ENCODE results near the gene GNG14.

GNG14 gene

DNA sequence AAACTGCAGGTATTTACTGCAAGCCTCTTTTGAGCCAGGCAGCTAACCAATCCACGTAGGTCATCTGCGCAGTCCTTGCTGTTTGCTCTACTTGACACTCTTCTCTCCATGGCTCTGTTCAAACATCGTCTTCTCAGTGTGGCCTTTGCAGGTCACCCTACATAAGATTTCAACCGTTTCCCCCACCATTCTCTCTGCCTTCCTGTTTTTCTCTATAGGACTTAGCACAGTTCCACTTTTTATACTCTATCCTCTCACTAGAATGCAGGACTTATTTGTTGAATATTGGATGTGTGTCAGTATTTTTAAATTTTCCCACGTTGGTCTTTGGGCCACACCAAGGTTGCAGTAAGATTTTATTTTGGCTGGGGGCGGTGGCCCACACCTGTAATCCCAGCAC is 10.3 kb downstream of the GNG14 start:
- Histone ChIP-seq H3K4me2 (peak overlapping the region; percentile 88; the same call in 1 of the 2 replicates), H3K79me2 (ENCODE audit: insufficient read depth, low read depth) (no peaks in the 10 kb centered on the region), H3K9ac (no peak overlapping the region), H3K36me3 (ENCODE audit: insufficient read depth) (no peaks in the 10 kb centered on the region; the same call in 1 of the 2 replicates), H3K27me3 (ENCODE audit: insufficient read depth, low read depth) (no peaks in the 10 kb centered on the region), H3K27ac (no peak overlapping the region), H2AFZ (ENCODE audit: low read depth) (no peak overlapping the region), H3K4me3 (IDR thresholded peaks at IDR 0.05; ENCODE audit: insufficient read depth, low read depth, low read length) (no peak overlapping the region), H3K4me1 (ENCODE audit: low read depth, poor library complexity, severe bottlenecking) (peaks cover 33% of the 10 kb centered on the region), H4K20me1 (ENCODE audit: insufficient read depth) (no peaks in the 10 kb centered on the region)
- TF ChIP-seq, protein P1, sequence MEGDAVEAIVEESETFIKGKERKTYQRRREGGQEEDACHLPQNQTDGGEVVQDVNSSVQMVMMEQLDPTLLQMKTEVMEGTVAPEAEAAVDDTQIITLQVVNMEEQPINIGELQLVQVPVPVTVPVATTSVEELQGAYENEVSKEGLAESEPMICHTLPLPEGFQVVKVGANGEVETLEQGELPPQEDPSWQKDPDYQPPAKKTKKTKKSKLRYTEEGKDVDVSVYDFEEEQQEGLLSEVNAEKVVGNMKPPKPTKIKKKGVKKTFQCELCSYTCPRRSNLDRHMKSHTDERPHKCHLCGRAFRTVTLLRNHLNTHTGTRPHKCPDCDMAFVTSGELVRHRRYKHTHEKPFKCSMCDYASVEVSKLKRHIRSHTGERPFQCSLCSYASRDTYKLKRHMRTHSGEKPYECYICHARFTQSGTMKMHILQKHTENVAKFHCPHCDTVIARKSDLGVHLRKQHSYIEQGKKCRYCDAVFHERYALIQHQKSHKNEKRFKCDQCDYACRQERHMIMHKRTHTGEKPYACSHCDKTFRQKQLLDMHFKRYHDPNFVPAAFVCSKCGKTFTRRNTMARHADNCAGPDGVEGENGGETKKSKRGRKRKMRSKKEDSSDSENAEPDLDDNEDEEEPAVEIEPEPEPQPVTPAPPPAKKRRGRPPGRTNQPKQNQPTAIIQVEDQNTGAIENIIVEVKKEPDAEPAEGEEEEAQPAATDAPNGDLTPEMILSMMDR (conservative IDR thresholded peaks at IDR 0.05; ENCODE audit: low read depth, low read length) = no peak

DNA sequence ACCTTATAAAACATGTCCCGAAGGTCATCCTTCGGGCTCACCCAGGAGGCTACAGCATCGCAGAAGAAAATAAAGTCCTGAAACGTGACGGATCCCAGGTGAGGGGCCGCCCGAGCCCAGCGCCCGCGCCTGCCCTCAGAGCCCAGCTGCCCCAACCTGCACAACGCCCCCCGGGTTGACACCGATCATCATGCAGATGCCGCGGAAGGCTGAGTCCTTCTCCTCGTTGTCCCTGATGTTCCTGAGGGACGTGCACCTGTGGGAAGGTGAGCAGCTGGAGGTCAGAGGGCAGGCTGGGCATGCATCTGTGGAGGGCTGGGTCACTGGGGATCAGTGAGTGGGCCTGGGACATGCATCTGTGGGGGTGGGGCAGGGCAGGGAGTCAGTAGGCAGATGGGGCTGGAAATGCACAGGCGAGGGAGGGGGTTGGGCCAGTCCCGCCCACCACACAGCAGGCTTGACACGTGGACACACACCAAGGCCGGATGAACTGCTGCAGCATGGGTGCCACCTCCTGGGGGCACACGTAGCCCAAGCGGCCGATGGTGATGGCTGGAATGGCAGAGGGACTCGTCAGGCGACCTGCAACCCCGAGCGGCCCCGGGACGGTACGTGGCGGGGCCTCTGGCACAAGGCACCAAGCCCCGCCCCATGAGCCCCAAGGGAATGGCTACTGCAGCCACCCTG is 13.9 kb downstream of the GNG14 start:
- no peak overlapping the region for H3K4me3 ChIP-seq (IDR thresholded peaks at IDR 0.05; ENCODE audit: insufficient read depth, low read depth, low read length)
- peaks cover 21% of the 10 kb centered on the region for H3K4me1 ChIP-seq (ENCODE audit: low read depth, poor library complexity, severe bottlenecking)
- TF ChIP-seq, protein P1 (conservative IDR thresholded peaks at IDR 0.05; ENCODE audit: low read depth, low read length) = no peak
- H3K27ac ChIP-seq = no peak overlapping the region
- no peaks in the 10 kb centered on the region; the same call in 1 of the 2 replicates for H3K36me3 ChIP-seq (ENCODE audit: insufficient read depth)
- no peaks in the 10 kb centered on the region for H4K20me1 ChIP-seq (ENCODE audit: insufficient read depth)
- H3K4me2 ChIP-seq = no peak overlapping the region
- H3K79me2 ChIP-seq (ENCODE audit: insufficient read depth, low read depth) = no peaks in the 10 kb centered on the region
- H3K9ac ChIP-seq = no peak overlapping the region
- H2AFZ ChIP-seq (ENCODE audit: low read depth) = no peak overlapping the region
- H3K27me3 ChIP-seq (ENCODE audit: insufficient read depth, low read depth) = no peaks in the 10 kb centered on the region

DNA sequence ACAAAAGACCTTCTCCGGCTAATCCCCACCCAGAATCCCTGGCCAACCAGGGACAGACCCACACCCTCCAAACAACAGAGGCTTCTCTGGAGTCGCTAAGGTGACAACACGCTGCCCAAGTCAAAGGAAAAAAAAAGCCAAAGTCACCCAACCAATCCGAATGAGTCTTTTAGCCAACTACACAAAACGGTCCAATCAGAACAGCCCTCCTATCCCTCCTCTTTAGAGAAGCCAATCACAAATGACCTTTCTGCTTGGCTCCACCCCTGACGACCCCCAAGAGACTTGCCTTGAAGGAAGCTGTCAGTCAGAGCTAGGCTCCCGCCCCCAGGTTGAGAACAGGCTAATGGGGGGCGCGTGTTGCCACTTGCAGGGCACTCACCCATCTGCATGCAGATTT is 15.2 kb downstream of the GNG14 start:
- Histone ChIP-seq H4K20me1 (ENCODE audit: insufficient read depth) (no peaks in the 10 kb centered on the region), H3K4me1 (ENCODE audit: low read depth, poor library complexity, severe bottlenecking) (peaks cover 11% of the 10 kb centered on the region), H3K27ac (no peak overlapping the region), H3K79me2 (ENCODE audit: insufficient read depth, low read depth) (no peaks in the 10 kb centered on the region), H3K9ac (no peak overlapping the region), H3K36me3 (ENCODE audit: insufficient read depth) (no peaks in the 10 kb centered on the region; the same call in 1 of the 2 replicates), H3K4me2 (no peak overlapping the region), H2AFZ (ENCODE audit: low read depth) (no peak overlapping the region), H3K4me3 (IDR thresholded peaks at IDR 0.05; ENCODE audit: insufficient read depth, low read depth, low read length) (no peak overlapping the region), H3K27me3 (ENCODE audit: insufficient read depth, low read depth) (no peaks in the 10 kb centered on the region)
- TF ChIP-seq, protein P1 (conservative IDR thresholded peaks at IDR 0.05; ENCODE audit: low read depth, low read length) = no peak

DNA sequence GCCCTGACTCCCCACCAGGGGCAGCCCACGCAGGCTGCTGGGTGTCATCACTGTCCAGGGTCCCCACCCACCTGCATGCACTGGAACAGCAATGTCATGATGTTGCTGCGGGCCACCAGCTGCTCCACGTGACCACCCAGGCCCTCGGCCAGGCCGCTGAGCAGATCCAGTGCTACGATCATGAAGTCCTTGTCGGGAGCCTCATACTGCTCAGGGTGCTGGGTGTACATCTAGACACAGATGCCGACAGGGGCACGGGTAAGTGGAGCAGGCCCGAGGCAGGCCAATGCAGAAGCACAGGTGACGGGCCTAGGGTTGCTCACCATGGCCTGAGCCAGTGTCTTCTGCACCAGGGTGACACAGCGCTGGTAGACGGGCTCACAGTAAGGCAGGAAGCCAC is 17.4 kb downstream of the GNG14 start:
- Histone ChIP-seq H3K4me1 (ENCODE audit: low read depth, poor library complexity, severe bottlenecking) (no peaks in the 10 kb centered on the region), H3K4me2 (no peak overlapping the region), H4K20me1 (ENCODE audit: insufficient read depth) (no peaks in the 10 kb centered on the region), H3K27ac (no peak overlapping the region), H3K36me3 (ENCODE audit: insufficient read depth) (no peaks in the 10 kb centered on the region; the same call in 1 of the 2 replicates), H3K79me2 (ENCODE audit: insufficient read depth, low read depth) (no peaks in the 10 kb centered on the region), H3K9ac (no peak overlapping the region), H3K4me3 (IDR thresholded peaks at IDR 0.05; ENCODE audit: insufficient read depth, low read depth, low read length) (no peak overlapping the region), H3K27me3 (ENCODE audit: insufficient read depth, low read depth) (no peaks in the 10 kb centered on the region), H2AFZ (ENCODE audit: low read depth) (no peak overlapping the region)
- TF ChIP-seq, protein P1 (conservative IDR thresholded peaks at IDR 0.05; ENCODE audit: low read depth, low read length) = no peak
